Measurements from ENCODE around the gene CACNA1C.

GRCh38 chr12:2234091-2234490 is 181.3 kb downstream of the CACNA1C start:
- TF ChIP-seq CTCF (IDR thresholded peaks at IDR 0.05) (no peak), POLR2A (IDR thresholded peaks at IDR 0.05) (no peak)
